ENCODE data around the gene CAGE1. TPM values are rescaled to one million over a fixed set of nuclear protein-coding genes. Genes with fewer than 3 reads are reported as not detected.
"Not testable (repeated sequence)": the region's sequence is repeated elsewhere in the genome, so short reads cannot be mapped to it uniquely, and the experiment has no call there.

CAGE1 gene
- total and polyA plus RNA-seq, 2 donors (not counting 1 experiment from before 2014, with no cell fraction given): 0.17 TPM; not detected in 1

- no peaks in the 10 kb centered on the region for H3K9me3 ChIP-seq (ENCODE audit: control insufficient read depth, insufficient read depth, low read depth, low read length)
- H3K4me1 ChIP-seq (ENCODE audit: control insufficient read depth, extremely low read depth, insufficient read depth, low read length): no peaks in the 10 kb centered on the region
- H4K20me1 ChIP-seq (ENCODE audit: control insufficient read depth, extremely low read depth, insufficient read depth, low read length): no peaks in the 10 kb centered on the region
- no peak overlapping the region for H3K9ac ChIP-seq (ENCODE audit: insufficient read depth, low read length)
- TF ChIP-seq EZH2 (IDR thresholded peaks at IDR 0.05; ENCODE audit: low read length, missing control alignments) (no peak), CTCF (conservative IDR thresholded peaks at IDR 0.05 in 1 of 2, IDR thresholded peaks at IDR 0.05 in 1 of 2; ENCODE audit: low read depth in 1 of 2, low read length in 2 of 2) (no peak)
- no peak for DNase-seq (ENCODE audit: low read depth in 2 of 2)
- H3K36me3 ChIP-seq (ENCODE audit: control insufficient read depth, insufficient read depth, low read length): no peaks in the 10 kb centered on the region
- H3K27me3 ChIP-seq (ENCODE audit: control insufficient read depth, insufficient read depth, low read length): no peaks in the 10 kb centered on the region
- H3K4me3 ChIP-seq (replicated peaks in 1 of 4; ENCODE audit: control extremely low read depth in 1 of 4, insufficient read depth in 1 of 4, low read depth in 3 of 4, low read length in 4 of 4): no peak overlapping the region
- H3K27ac ChIP-seq (ENCODE audit: insufficient read depth, low read length): no peak overlapping the region
- H3K79me2 ChIP-seq (ENCODE audit: control insufficient read depth, insufficient read depth, low read length): no peaks in the 10 kb centered on the region
- H3K4me2 ChIP-seq (ENCODE audit: extremely low read depth, insufficient read depth, low read length): no peak overlapping the region
- H2AFZ ChIP-seq (ENCODE audit: low read length): no peak overlapping the region
Measured at GRCh38 chr6:7367408-7367807, 22.1 kb downstream of the CAGE1 start.

GRCh38 chr6:7351916-7352315 lies 37.6 kb downstream of the CAGE1 start:
- not testable (repeated sequence) for H3K27ac ChIP-seq (ENCODE audit: insufficient read depth, low read length); H3K9me3 ChIP-seq (ENCODE audit: control insufficient read depth, insufficient read depth, low read depth, low read length); H3K4me3 ChIP-seq (replicated peaks in 1 of 4; ENCODE audit: control extremely low read depth in 1 of 4, insufficient read depth in 1 of 4, low read depth in 3 of 4, low read length in 4 of 4); H3K4me1 ChIP-seq (ENCODE audit: control insufficient read depth, extremely low read depth, insufficient read depth, low read length); DNase-seq (ENCODE audit: low read depth in 2 of 2); H2AFZ ChIP-seq (ENCODE audit: low read length); H4K20me1 ChIP-seq (ENCODE audit: control insufficient read depth, extremely low read depth, insufficient read depth, low read length); H3K4me2 ChIP-seq (ENCODE audit: extremely low read depth, insufficient read depth, low read length); H3K36me3 ChIP-seq (ENCODE audit: control insufficient read depth, insufficient read depth, low read length); H3K9ac ChIP-seq (ENCODE audit: insufficient read depth, low read length); H3K27me3 ChIP-seq (ENCODE audit: control insufficient read depth, insufficient read depth, low read length); H3K79me2 ChIP-seq (ENCODE audit: control insufficient read depth, insufficient read depth, low read length)

- not testable (repeated sequence) for H3K9me3 ChIP-seq (ENCODE audit: control insufficient read depth, insufficient read depth, low read depth, low read length); H2AFZ ChIP-seq (ENCODE audit: low read length); H3K9ac ChIP-seq (ENCODE audit: insufficient read depth, low read length); H3K4me1 ChIP-seq (ENCODE audit: control insufficient read depth, extremely low read depth, insufficient read depth, low read length); DNase-seq (ENCODE audit: low read depth in 2 of 2); H4K20me1 ChIP-seq (ENCODE audit: control insufficient read depth, extremely low read depth, insufficient read depth, low read length); H3K27ac ChIP-seq (ENCODE audit: insufficient read depth, low read length); H3K79me2 ChIP-seq (ENCODE audit: control insufficient read depth, insufficient read depth, low read length); H3K4me3 ChIP-seq (replicated peaks in 1 of 4; ENCODE audit: control extremely low read depth in 1 of 4, insufficient read depth in 1 of 4, low read depth in 3 of 4, low read length in 4 of 4); H3K4me2 ChIP-seq (ENCODE audit: extremely low read depth, insufficient read depth, low read length); H3K27me3 ChIP-seq (ENCODE audit: control insufficient read depth, insufficient read depth, low read length); H3K36me3 ChIP-seq (ENCODE audit: control insufficient read depth, insufficient read depth, low read length)
Measured at GRCh38 chr6:7350591-7350990, 39.0 kb downstream of the CAGE1 start.

DNA sequence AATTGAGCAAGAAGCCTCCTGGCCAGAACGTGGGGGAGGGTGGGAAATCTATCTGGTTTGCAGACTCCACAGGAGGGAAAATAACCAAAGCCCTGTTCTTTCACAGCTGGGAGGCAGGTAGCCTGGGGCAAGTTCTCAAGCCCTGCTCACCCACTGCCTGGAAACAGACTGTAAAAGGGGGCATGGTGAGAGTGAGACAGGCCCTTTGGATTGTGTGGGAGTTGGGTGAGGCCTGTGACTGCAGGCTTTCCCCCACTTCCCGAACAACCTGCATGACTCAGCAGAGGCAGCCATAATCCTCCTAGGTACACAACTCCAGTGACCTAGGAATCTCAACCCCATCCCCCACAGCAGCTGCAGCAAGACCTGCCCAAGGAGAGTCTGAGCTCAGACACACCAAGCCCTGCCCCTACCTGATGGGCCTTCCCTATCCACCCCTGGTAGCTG lies 42.0 kb downstream of the CAGE1 start:
- not testable (repeated sequence) for H3K36me3 ChIP-seq (ENCODE audit: control insufficient read depth, insufficient read depth, low read length); H2AFZ ChIP-seq (ENCODE audit: low read length)

DNA sequence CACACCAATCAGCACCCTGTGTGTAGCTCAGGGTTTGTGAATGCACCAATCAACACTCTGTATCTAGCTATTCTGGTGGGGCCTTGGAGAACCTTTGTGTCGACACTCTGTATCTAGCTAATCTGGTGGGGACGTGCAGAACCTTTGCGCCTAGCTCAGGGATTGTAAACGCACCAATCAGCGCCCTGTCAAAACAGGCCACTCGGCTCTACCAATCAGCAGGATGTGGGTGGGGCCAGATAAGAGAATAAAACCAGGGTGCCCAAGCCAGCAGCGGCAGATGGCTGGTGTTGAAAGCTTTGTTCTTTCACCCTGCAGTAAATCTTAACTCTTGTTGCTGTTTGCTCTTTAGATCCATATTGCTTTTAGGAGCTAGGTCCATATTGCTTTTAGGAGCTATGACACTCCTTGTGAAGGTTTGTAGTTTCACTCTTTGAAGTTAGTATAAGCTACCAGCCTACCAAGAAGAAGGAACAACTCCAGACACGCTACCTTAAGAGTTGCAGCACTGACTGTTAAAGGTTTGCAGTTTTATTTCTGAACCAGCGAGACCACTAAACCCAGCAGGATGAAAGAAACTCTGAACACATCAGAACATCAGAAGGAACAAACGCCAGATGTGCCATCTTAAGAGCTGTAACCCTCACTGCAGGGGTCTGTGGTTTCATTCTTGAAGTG lies 44.6 kb downstream of the CAGE1 start:
- H3K4me2 ChIP-seq (ENCODE audit: extremely low read depth, insufficient read depth, low read length); H3K79me2 ChIP-seq (ENCODE audit: control insufficient read depth, insufficient read depth, low read length); H3K27ac ChIP-seq (ENCODE audit: insufficient read depth, low read length); H3K4me3 ChIP-seq (replicated peaks in 1 of 4; ENCODE audit: control extremely low read depth in 1 of 4, insufficient read depth in 1 of 4, low read depth in 3 of 4, low read length in 4 of 4); DNase-seq (ENCODE audit: low read depth in 2 of 2); H3K36me3 ChIP-seq (ENCODE audit: control insufficient read depth, insufficient read depth, low read length); H3K9ac ChIP-seq (ENCODE audit: insufficient read depth, low read length); H2AFZ ChIP-seq (ENCODE audit: low read length); H3K27me3 ChIP-seq (ENCODE audit: control insufficient read depth, insufficient read depth, low read length); H3K4me1 ChIP-seq (ENCODE audit: control insufficient read depth, extremely low read depth, insufficient read depth, low read length); H4K20me1 ChIP-seq (ENCODE audit: control insufficient read depth, extremely low read depth, insufficient read depth, low read length); H3K9me3 ChIP-seq (ENCODE audit: control insufficient read depth, insufficient read depth, low read depth, low read length): not testable (repeated sequence)

More for the DNA sequence above, 42.0 kb downstream of the CAGE1 start:
- not testable (repeated sequence) for H3K27me3 ChIP-seq (ENCODE audit: control insufficient read depth, insufficient read depth, low read length); H3K79me2 ChIP-seq (ENCODE audit: control insufficient read depth, insufficient read depth, low read length); H3K9ac ChIP-seq (ENCODE audit: insufficient read depth, low read length); H3K4me2 ChIP-seq (ENCODE audit: extremely low read depth, insufficient read depth, low read length); H4K20me1 ChIP-seq (ENCODE audit: control insufficient read depth, extremely low read depth, insufficient read depth, low read length); DNase-seq (ENCODE audit: low read depth in 2 of 2); H3K27ac ChIP-seq (ENCODE audit: insufficient read depth, low read length); H3K4me1 ChIP-seq (ENCODE audit: control insufficient read depth, extremely low read depth, insufficient read depth, low read length); H3K4me3 ChIP-seq (replicated peaks in 1 of 4; ENCODE audit: control extremely low read depth in 1 of 4, insufficient read depth in 1 of 4, low read depth in 3 of 4, low read length in 4 of 4); H3K9me3 ChIP-seq (ENCODE audit: control insufficient read depth, insufficient read depth, low read depth, low read length)

Measured in fibroblast of lung (primary cell).